Measurements from ENCODE around the gene PCP4L1.

DNA sequence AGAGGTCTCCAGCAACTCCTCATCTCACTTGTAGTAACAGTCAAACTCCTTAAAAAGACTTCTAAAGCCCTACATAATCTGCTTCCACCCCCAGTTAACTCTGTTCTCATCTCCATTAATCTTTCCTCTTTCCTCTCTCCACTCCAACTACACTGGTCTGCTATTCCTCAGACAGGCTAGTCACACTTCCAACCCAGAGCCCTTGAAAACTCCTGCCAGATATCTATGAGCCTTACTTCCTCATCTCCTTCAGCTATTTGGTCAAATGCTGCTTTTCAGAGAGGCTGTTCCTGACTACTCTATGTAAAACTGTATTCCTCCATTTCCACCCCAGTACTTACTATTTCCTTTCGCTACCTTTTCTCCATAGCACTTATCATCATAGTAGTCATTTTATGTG is 24.4 kb downstream of the PCP4L1 start:
- TF ChIP-seq ZSCAN20 (CRISPR knock-in tag; IDR thresholded peaks at IDR 0.05), result no peak
- no peak for TF ChIP-seq ZFP36 (IDR thresholded peaks at IDR 0.05; ENCODE audit: borderline replicate concordance, partially characterized antibody)
- TF ChIP-seq BHLHE40 (IDR thresholded peaks at IDR 0.05; ENCODE audit: low read depth, low read length), result no peak
- TF ChIP-seq, protein P1, sequence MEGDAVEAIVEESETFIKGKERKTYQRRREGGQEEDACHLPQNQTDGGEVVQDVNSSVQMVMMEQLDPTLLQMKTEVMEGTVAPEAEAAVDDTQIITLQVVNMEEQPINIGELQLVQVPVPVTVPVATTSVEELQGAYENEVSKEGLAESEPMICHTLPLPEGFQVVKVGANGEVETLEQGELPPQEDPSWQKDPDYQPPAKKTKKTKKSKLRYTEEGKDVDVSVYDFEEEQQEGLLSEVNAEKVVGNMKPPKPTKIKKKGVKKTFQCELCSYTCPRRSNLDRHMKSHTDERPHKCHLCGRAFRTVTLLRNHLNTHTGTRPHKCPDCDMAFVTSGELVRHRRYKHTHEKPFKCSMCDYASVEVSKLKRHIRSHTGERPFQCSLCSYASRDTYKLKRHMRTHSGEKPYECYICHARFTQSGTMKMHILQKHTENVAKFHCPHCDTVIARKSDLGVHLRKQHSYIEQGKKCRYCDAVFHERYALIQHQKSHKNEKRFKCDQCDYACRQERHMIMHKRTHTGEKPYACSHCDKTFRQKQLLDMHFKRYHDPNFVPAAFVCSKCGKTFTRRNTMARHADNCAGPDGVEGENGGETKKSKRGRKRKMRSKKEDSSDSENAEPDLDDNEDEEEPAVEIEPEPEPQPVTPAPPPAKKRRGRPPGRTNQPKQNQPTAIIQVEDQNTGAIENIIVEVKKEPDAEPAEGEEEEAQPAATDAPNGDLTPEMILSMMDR (IDR thresholded peaks at IDR 0.05), result no peak
- TF ChIP-seq ESRRA (IDR thresholded peaks at IDR 0.05; ENCODE audit: borderline replicate concordance, low read length), result no peak
- TF ChIP-seq POLR2A (IDR thresholded peaks at IDR 0.05; ENCODE audit: low read length), result no peak
- TF ChIP-seq RFX5 (IDR thresholded peaks at IDR 0.05), result no peak
- TF ChIP-seq POLR2AphosphoS2 (conservative IDR thresholded peaks at IDR 0.05; ENCODE audit: low read length), result no peak
- no peak for TF ChIP-seq KDM1A (IDR thresholded peaks at IDR 0.05; ENCODE audit: low read depth)
- TF ChIP-seq NFE2L2 (conservative IDR thresholded peaks at IDR 0.05; ENCODE audit: low read length), result no peak
- no peak for TF ChIP-seq HOXA7 (CRISPR knock-in tag; IDR thresholded peaks at IDR 0.05)

Measured in A549 (cell line).